H1 (cell line): ENCODE data around the gene RPRM. TPM values are rescaled to one million over a fixed set of nuclear protein-coding genes. Genes with fewer than 3 reads are reported as not detected.

ENCODE experiments used
- ASH2L ChIP-seq: fragments of 200-600, 300-600 bp; sonication (generic); IDR thresholded peaks from one replicate; pipeline ENCODE4 v1.7.1; 2017; ENCODE audit warnings: low read length
- BRCA1 ChIP-seq: IDR thresholded peaks from 2 replicates; pipeline ENCODE4 v1.6.1; 2012; ENCODE audit warnings: low read depth, low read length, improper control_type of control experiment
- CBX5 ChIP-seq: fragments of 300-800, 300-1000 bp; sonication (generic); IDR thresholded peaks from 2 replicates; pipeline ENCODE4 v1.7.1; 2016; ENCODE audit warnings: antibody characterized with exemption, low read length, low read depth
- CBX8 ChIP-seq: fragments of 300-800, 300-1000 bp; sonication (generic); IDR thresholded peaks from 2 replicates; pipeline ENCODE4 v1.7.1; 2016; ENCODE audit warnings: low read depth, low read length, borderline replicate concordance
- CEBPB ChIP-seq: IDR thresholded peaks from 2 replicates; pipeline ENCODE4 v1.6.1; 2012; ENCODE audit warnings: low read depth, low read length
- CHD2 ChIP-seq: IDR thresholded peaks from 2 replicates; pipeline ENCODE4 v1.6.1; 2012; ENCODE audit warnings: low read length, improper control_type of control experiment
- FOSL1 ChIP-seq: IDR thresholded peaks from 2 replicates; pipeline ENCODE4 v1.6.1; 2011; ENCODE audit warnings: mild to moderate bottlenecking, low read depth, low read length, moderate library complexity; ENCODE audit not compliant: insufficient read depth
- GTF2F1 ChIP-seq: IDR thresholded peaks from 2 replicates; pipeline ENCODE4 v1.6.1; 2012; ENCODE audit warnings: low read depth, low read length, improper control_type of control experiment, borderline replicate concordance
- HDAC2 ChIP-seq, 2 experiments: fragments of 300-600 bp in 1 of 2; sonication (generic) in 1 of 2; IDR thresholded peaks; 2 replicates each; pipeline ENCODE4 v1.6.1; 2011 to 2012; ENCODE audit warnings: low read depth in 2 of 2, low read length in 2 of 2, mild to moderate bottlenecking in 2 of 2, moderate library complexity in 2 of 2, borderline replicate concordance in 1 of 2, inconsistent platforms in 1 of 2
- JUND ChIP-seq: IDR thresholded peaks from 2 replicates; pipeline ENCODE4 v1.6.1; 2011; ENCODE audit warnings: mild to moderate bottlenecking, improper control_type of control experiment, low read length
- MAFK ChIP-seq: IDR thresholded peaks from 2 replicates; pipeline ENCODE4 v1.6.1; 2012; ENCODE audit warnings: low read depth, mild to moderate bottlenecking, improper control_type of control experiment, low read length
- NRF1 ChIP-seq: IDR thresholded peaks from 2 replicates; pipeline ENCODE4 v1.6.1; 2011; ENCODE audit warnings: mild to moderate bottlenecking, low read depth, low read length, improper control_type of control experiment
- PHF8 ChIP-seq: fragments of 200-600 bp; sonication (generic); conservative IDR thresholded peaks from 2 replicates; pipeline ENCODE4 v1.7.1; 2012; ENCODE audit warnings: low read depth, mild to moderate bottlenecking, inconsistent platforms, low read length, moderate library complexity
- RNF2 ChIP-seq: fragments of 200-900, 300-1000 bp; sonication (generic); IDR thresholded peaks from 2 replicates; pipeline ENCODE4 v1.7.1; 2016; ENCODE audit warnings: borderline replicate concordance, low read depth, mild to moderate bottlenecking, antibody characterized with exemption, low read length; ENCODE audit not compliant: poor library complexity, severe bottlenecking; ENCODE audit errors: missing control alignments
- SIN3A ChIP-seq, 2 experiments: IDR thresholded peaks in 1 of 2; conservative IDR thresholded peaks in 1 of 2; 2 replicates each; pipeline ENCODE4 v1.6.1; 2011 to 2012; ENCODE audit warnings: low read length in 2 of 2, improper control_type of control experiment in 1 of 2, low read depth in 1 of 2, mild to moderate bottlenecking in 1 of 2
- SIRT6 ChIP-seq: IDR thresholded peaks from one replicate; pipeline ENCODE4 v1.7.1; 2012; ENCODE audit warnings: low read length, inconsistent platforms
- SIX5 ChIP-seq: IDR thresholded peaks from 2 replicates; pipeline ENCODE4 v1.6.1; 2011; ENCODE audit warnings: mild to moderate bottlenecking, low read depth, low read length
- SP2 ChIP-seq: IDR thresholded peaks from 2 replicates; pipeline ENCODE4 v1.6.1; 2012; ENCODE audit warnings: mild to moderate bottlenecking, low read length, inconsistent platforms
- SP4 ChIP-seq: IDR thresholded peaks from 2 replicates; pipeline ENCODE4 v1.6.1; 2012; ENCODE audit warnings: low read length, inconsistent platforms
- TBP ChIP-seq: IDR thresholded peaks from 2 replicates; pipeline ENCODE4 v1.6.1; 2011; ENCODE audit warnings: low read depth, low read length, improper control_type of control experiment
- TCF12 ChIP-seq: IDR thresholded peaks from 2 replicates; pipeline ENCODE4 v1.6.1; 2011; ENCODE audit warnings: low read depth, mild to moderate bottlenecking, low read length
- ZNF274 ChIP-seq: IDR thresholded peaks from 2 replicates; pipeline ENCODE4 v1.7.0; 2012; ENCODE audit warnings: low read length, borderline replicate concordance; ENCODE audit errors: extremely low read depth
- polyA plus RNA-seq, 7 experiments: library from polyadenylated mRNA; depleted of rRNA in 3 of 7; stranded (reverse) in 5 of 7; unstranded in 2 of 7; fragments of >200 nt in 5 of 7; fragments of 200-250 nt in 2 of 7; gene quantifications; 1 replicate in 5 of 7; 2 replicates in 1 of 7; 4 replicates in 1 of 7; pipeline versions ENCODE4 v1.2.1 to v1.2.3, GENCODE V29; 2011 to 2013; ENCODE audit warnings: missing spikeins in 2 of 7, mixed read lengths in 2 of 7
- total RNA-seq: library from RNA; stranded (reverse); fragmentation: NEBNext Ultra II Directional; extraction: Animal tissue kit (Norgen Biotek cat#: 25700); gene quantifications from 2 replicates; pipeline ENCODE4 v1.2.1, GENCODE V29; 2021
- TF ChIP-seq, protein P1 (sequence below): IDR thresholded peaks from 2 replicates; pipeline ENCODE4 v1.6.1; 2011; ENCODE audit warnings: low read length, improper control_type of control experiment

The RPRM gene
- total and polyA plus RNA-seq, 2 of the 8 experiments (the other 6 are each of a cell fraction or from before 2014, with no cell fraction given) = 11.0 to 16.3 TPM

DNA sequence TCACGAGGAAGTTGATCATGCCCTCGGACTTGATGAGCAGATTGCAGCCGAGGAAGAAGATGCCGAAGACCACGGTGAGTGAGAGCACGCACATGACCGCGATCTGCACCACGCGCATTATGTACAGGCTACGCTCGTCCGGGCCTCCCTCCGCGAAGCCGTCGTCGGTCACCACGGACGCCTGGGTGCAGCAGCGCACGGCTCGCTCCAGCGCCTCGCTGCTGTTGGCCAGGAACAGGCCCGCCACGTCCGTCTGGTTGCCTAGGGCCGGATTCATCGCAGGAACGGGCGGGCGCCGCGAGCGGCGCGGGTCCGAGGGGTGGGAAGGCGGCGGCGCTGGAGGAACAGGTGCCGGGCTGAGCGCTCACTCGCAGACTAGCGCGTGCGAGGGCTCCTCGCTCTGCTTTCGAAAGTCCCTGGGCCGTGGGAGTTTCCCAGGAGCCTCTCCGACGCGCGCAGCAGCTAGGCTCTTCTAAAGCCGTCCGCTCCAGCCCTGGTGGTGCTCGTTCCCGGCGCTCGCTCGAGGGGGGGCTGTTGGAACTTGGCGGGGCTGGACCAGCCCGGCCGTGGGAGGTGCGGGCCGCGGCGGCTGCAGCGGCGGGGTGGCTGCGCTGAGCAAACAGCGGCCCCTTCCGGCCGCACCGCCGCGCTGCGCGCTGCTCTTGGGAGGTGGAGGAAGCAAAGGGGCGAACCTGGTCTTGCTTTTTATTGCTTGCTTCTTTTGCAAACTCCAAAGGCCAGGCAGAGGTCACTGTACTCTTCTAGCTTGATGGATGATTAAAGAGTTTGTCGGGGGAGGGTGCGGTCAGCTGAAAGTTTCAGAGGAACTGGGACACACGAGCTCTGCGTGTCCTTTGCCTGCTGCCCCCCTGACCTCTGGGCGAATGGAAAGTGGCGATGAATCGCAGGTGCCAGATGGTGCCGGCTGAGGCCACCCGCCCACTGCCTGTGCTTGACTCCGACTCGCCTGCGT is at the start of gene RPRM (continued):
- no peak for TF ChIP-seq SP2
- no peak for TF ChIP-seq TCF12
- TF ChIP-seq CEBPB = no peak
- no peak for TF ChIP-seq SIRT6
- no peak for TF ChIP-seq ZNF274
- no peak for TF ChIP-seq BRCA1
- TF ChIP-seq HDAC2 (IDR thresholded peaks at IDR 0.05; ENCODE audit: borderline replicate concordance in 1 of 2, low read depth in 2 of 2, low read length in 2 of 2) = 0 out of 4 replicates have a peak, but pooled peaks of 1 of the 2 experiments have one; percentile 16
- TF ChIP-seq PHF8 = no peak
- TF ChIP-seq TBP = no peak
- TF ChIP-seq NRF1 = no peak
- TF ChIP-seq FOSL1 = no peak
- TF ChIP-seq SIX5 = no peak
- peak; percentile 43 for TF ChIP-seq RNF2
- 0 out of 2 replicates have a peak, but pooled peaks have one; percentile 32 for TF ChIP-seq SP4
- TF ChIP-seq, protein P1, sequence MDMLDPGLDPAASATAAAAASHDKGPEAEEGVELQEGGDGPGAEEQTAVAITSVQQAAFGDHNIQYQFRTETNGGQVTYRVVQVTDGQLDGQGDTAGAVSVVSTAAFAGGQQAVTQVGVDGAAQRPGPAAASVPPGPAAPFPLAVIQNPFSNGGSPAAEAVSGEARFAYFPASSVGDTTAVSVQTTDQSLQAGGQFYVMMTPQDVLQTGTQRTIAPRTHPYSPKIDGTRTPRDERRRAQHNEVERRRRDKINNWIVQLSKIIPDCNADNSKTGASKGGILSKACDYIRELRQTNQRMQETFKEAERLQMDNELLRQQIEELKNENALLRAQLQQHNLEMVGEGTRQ = no peak
- peak; percentile 45; the same call in 1 of the 2 replicates for TF ChIP-seq JUND
- TF ChIP-seq SIN3A (conservative IDR thresholded peaks at IDR 0.05 in 1 of 2, IDR thresholded peaks at IDR 0.05 in 1 of 2; ENCODE audit: low read depth in 1 of 2, low read length in 2 of 2) = 0 out of 4 replicates have a peak, but pooled peaks of 1 of the 2 experiments have one; percentile 4
- TF ChIP-seq CBX8 = no peak
- TF ChIP-seq CHD2 = no peak
- TF ChIP-seq MAFK = no peak
- no peak for TF ChIP-seq GTF2F1
- no peak for TF ChIP-seq CBX5
- TF ChIP-seq ASH2L = peak; percentile 88
